ENCODE data around the gene CDON. TPM values are rescaled to one million over a fixed set of nuclear protein-coding genes. Genes with fewer than 3 reads are reported as not detected.

The CDON gene
- total and polyA plus RNA-seq, 9 of the 15 experiments (the other 6 are each of a cell fraction or from before 2014, with no cell fraction given): 0.08 to 0.64 (median 0.40) TPM

DNA sequence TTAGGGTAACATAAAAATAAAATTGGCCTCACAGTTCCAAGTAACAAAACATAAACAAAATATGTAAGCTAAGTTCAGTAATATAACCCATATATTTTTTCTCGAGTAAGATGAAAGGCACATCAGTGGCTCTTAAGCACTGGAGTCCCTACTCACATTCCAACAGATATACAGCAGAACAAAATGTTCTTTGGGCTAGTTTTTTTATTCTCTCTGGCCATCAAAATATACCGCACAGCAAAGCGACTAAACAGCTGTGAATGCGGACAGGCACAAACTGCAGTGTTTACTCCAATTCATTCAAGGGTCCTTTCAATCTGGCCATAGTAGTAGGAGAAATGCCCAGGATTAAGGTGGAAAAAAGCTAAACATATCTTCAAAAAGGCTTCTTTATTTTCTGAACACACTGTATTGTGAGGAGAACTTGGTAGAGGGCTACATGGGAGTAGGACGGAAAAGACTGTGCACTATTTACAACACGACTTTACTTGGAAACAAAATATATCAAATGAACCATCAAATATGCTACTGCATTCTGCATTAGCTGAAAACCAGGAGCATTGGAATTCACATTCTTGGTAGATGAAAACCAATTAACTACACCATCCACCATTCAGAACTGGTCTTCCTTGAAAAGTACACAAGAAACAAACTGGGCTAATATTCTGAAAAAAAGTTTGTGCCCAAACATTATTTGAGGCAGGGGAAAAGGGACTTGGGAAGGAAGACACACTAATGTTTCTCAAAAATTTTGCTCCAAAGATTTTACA, 4.4 kb downstream of the CDON start:
- POLR2A ChIA-PET: interaction anchor here (1.2 kb wide), 1 partner anchor 13 kb away, joined by 3 read pairs; no protein-coding TSS in a partner anchor
- Histone ChIP-seq H3K36me3 (ENCODE audit: control insufficient read depth, insufficient read depth, low read length) (no peaks in the 10 kb centered on the region), H3K27me3 (ENCODE audit: control insufficient read depth in 2 of 2, insufficient read depth in 2 of 2, low read length in 2 of 2) (peaks cover 3 to 29% of the 10 kb centered on the region in 2 experiments; a peak in 3 of 5 replicates), H3K4me3 (no peak overlapping the region), H3K27ac (ENCODE audit: extremely low read depth, low read depth, low read length) (no peak overlapping the region), H3K9me3 (replicated peaks; ENCODE audit: control insufficient read depth, insufficient read depth, low read depth, low read length) (no peaks in the 10 kb centered on the region), H3K9me1 (ENCODE audit: control insufficient read depth, insufficient read depth, low read length) (no peaks in the 10 kb centered on the region), H2AFZ (ENCODE audit: low read depth, low read length) (no peak overlapping the region), H3K9ac (ENCODE audit: insufficient read depth in 1 of 2, low read depth in 2 of 2, low read length in 2 of 2) (no peak overlapping the region), H3K4me2 (ENCODE audit: insufficient read depth, low read length) (no peak overlapping the region), H4K20me1 (replicated peaks; ENCODE audit: control insufficient read depth, insufficient read depth, low read length) (peaks cover 8% of the 10 kb centered on the region; the same call in 1 of the 2 replicates), H3K4me1 (replicated peaks in 1 of 2; ENCODE audit: control insufficient read depth in 2 of 2, insufficient read depth in 2 of 2, low read length in 2 of 2) (peaks cover 0 to 12% of the 10 kb centered on the region in 2 experiments; a peak in 2 of 5 replicates), H3K79me2 (ENCODE audit: control insufficient read depth, insufficient read depth, low read length) (no peaks in the 10 kb centered on the region)
- DNase-seq (ENCODE audit: extremely low read depth in 1 of 4, low spot score in 3 of 4): no peak
- in situ Hi-C loops (cut with MboI) (no loop called here), intact Hi-C loops (cut with micrococcal nuclease) (loop anchor here (10.0 kb wide), 1 partner anchor 133 kb away; no protein-coding TSS in a partner anchor)
- 13% methylated on average over 6 of the region's 6 CpGs for WGBS (ENCODE audit: insufficient coverage, low coverage, missing lambda C conversion rate)
- no peak for ATAC-seq
- no TSS peak for BruUV-seq (replicated peaks)
- FAIRE-seq: no peak
- TF ChIP-seq KLF6 (CRISPR knock-in tag; IDR thresholded peaks at IDR 0.05; ENCODE audit: borderline replicate concordance): no peak
- TF ChIP-seq, protein P1, sequence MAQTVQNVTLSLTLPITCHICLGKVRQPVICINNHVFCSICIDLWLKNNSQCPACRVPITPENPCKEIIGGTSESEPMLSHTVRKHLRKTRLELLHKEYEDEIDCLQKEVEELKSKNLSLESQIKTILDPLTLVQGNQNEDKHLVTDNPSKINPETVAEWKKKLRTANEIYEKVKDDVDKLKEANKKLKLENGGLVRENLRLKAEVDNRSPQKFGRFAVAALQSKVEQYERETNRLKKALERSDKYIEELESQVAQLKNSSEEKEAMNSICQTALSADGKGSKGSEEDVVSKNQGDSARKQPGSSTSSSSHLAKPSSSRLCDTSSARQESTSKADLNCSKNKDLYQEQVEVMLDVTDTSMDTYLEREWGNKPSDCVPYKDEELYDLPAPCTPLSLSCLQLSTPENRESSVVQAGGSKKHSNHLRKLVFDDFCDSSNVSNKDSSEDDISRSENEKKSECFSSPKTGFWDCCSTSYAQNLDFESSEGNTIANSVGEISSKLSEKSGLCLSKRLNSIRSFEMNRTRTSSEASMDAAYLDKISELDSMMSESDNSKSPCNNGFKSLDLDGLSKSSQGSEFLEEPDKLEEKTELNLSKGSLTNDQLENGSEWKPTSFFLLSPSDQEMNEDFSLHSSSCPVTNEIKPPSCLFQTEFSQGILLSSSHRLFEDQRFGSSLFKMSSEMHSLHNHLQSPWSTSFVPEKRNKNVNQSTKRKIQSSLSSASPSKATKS (CRISPR knock-in tag; IDR thresholded peaks at IDR 0.05): no peak
- TF ChIP-seq, protein P2, sequence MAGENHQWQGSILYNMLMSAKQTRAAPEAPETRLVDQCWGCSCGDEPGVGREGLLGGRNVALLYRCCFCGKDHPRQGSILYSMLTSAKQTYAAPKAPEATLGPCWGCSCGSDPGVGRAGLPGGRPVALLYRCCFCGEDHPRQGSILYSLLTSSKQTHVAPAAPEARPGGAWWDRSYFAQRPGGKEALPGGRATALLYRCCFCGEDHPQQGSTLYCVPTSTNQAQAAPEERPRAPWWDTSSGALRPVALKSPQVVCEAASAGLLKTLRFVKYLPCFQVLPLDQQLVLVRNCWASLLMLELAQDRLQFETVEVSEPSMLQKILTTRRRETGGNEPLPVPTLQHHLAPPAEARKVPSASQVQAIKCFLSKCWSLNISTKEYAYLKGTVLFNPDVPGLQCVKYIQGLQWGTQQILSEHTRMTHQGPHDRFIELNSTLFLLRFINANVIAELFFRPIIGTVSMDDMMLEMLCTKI (IDR thresholded peaks at IDR 0.05; ENCODE audit: partially characterized antibody): no peak
- TF ChIP-seq MEIS2 (IDR thresholded peaks at IDR 0.05; ENCODE audit: partially characterized antibody): no peak
- TF ChIP-seq TAF9B (IDR thresholded peaks at IDR 0.05; ENCODE audit: partially characterized antibody): no peak
- TF ChIP-seq SIN3B (IDR thresholded peaks at IDR 0.05; ENCODE audit: low read depth): no peak
- TF ChIP-seq SP1 (CRISPR knock-in tag; IDR thresholded peaks at IDR 0.05): no peak
- TF ChIP-seq MYC (IDR thresholded peaks at IDR 0.05; ENCODE audit: low read depth, low read length): no peak
- TF ChIP-seq MYC (CRISPR knock-in tag; IDR thresholded peaks at IDR 0.05; ENCODE audit: borderline replicate concordance, low read depth): no peak
- CTCF ChIA-PET (ENCODE audit: low intra/inter-chr PET ratio): no interaction called here
